GM19351 (cell line): ENCODE measurements around the gene SNAPC4.
"Not testable (repeated sequence)": the region's sequence is repeated elsewhere in the genome, so short reads cannot be mapped to it uniquely, and the experiment has no call there.

Source experiments
- ATAC-seq: cut with Tn5 transposase; IDR thresholded peaks from one replicate; pipeline ENCODE4 v1.9.1; 2021; ENCODE audit warnings: mild to moderate bottlenecking, moderate library complexity; ENCODE audit not compliant: unreplicated experiment

The SNAPC4 gene

GRCh38 chr9:136358888-136359287 lies 41.1 kb downstream of the SNAPC4 start:
- ATAC-seq, result no peak

DNA sequence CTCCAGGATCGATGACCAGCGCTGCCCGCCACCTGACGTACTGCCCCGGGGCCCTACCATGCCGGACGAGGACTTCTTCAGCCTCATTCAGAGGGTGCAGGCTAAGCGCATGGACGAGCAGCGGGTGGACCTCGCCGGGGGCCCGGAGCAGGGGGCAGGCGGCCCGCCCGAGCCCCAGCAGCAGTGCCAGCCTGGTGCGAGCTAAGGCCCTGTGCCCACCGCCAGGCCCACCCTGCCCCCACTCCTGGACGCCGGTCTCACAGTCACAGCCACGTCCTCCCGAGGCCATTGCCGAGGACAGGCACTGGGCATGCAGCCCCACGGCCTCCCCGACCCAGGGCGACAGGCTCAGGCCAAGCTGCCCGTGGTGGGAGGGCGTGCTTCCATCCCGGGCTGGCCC lies 42.0 kb downstream of the SNAPC4 start:
- ATAC-seq, result no peak

- no peak for ATAC-seq
Observed at GRCh38 chr9:136357202-136357725, 42.7 kb downstream of the SNAPC4 start.

DNA sequence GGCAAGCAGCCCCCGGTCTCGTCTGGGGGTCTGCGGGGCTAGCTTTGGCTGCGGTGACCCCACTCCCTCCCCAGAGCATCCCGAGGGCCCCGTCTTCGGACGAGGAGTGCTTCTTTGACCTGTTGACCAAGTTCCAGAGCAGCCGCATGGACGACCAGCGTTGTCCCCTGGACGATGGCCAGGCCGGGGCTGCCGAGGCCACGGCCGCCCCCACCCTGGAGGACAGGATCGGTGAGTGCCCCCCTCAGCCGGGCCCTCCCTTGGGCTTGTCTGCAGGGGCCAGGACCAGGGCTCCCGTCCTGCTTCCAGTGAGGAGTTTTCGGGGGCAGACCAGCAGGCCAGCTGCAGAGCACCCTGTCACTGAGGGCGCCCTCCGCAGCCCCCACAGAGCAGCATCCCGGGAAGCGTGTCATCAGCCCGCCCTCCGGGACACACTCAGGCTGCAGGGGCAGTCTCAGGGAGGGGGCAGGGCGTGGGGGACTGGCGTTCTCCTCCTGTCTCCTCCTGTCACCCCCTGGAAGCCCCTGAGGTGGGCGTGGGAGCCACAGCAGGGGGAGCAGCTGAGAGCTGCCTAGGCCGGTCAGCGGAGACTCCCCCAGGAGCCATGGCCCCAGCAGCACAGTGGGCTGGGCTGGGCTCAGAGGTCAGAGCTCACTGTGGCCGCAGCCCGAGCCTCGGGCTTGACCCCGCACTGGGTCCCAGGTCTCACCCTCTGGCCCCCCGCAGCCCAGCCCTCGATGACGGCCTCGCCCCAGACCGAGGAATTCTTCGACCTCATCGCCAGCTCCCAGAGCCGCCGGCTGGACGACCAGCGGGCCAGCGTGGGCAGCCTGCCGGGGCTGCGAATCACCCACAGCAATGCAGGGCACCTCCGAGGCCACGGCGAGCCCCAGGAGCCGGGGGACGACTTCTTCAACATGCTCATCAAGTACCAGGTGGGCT lies 44.1 kb downstream of the SNAPC4 start:
- ATAC-seq, result no peak

DNA sequence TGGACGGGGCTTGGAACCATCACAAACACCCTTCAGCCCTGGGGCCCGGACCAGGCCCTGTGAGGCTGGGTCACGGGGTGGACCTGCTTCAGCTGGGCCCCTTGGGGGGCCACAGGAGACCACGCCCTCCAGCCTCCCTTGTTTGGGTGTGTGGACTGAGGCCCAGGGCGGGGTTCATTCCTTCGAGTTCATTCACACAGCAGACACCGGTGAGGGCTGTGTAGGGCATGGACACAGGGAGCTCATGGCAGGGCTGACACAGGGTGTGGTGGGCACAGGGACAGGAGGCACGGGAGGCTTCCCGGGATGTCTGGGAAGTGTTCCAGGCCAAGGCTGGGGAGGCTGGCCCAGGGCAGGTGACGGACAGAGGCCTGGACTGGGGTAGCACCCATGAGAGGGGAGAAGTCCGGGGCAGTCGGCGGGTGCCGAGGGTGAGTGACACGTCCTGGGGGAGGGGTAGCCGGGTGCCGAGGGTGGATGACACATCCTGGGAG lies 45.3 kb downstream of the SNAPC4 start:
- no peak for ATAC-seq

- no peak for ATAC-seq
Observed at GRCh38 chr9:136353757-136354488, 46.0 kb downstream of the SNAPC4 start.

GRCh38 chr9:136353088-136353487 lies 46.9 kb downstream of the SNAPC4 start:
- no peak for ATAC-seq

GRCh38 chr9:136352682-136353081 lies 47.3 kb downstream of the SNAPC4 start:
- no peak for ATAC-seq

DNA sequence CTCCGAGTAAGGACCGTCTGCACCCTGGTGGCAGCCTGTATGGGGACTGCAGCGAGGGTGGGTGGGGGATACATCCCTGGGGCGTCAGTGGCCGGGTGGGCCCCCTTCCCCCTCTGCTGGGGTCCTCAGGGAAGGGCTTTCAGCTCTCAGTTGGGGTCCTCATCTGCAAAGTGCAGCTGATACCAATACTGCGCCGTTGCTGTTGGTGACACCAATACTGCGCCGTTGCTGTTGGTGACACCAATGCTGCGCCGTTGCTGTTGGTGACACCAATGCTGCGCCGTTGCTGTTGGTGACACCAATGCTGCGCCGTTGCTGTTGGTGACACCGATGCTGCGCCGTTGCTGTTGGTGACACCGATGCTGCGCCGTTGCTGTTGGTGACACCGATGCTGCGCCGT lies 48.1 kb downstream of the SNAPC4 start:
- not testable (repeated sequence) for ATAC-seq

DNA sequence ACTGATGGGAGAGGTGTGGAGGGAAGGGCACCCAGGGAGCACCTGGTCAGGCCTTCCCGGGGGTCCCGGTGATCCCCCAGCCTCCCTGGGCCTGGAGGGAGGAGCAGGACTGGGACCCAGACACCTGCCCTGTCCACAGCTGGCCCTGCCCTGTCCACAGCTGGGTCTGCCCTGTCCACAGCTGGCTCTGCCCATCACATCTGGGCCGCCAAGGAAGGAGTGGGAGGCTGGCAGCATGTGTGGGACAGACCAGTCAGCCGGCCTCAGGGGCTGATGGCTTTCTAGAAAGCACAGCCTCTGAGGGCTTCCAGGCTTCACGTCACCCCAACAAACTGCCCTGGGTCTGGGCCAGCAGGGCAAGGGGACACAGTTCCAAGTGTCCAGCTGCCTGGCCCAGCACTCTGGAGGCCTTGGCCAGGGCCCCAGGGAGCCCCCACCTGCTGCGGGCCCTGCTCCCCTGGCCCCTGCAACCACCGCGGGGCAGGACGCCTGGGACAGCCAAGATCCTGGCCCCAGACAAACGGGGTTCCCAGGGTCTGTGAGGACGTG lies 48.6 kb downstream of the SNAPC4 start:
- no peak for ATAC-seq
